ENCODE data around the gene ALX4.

ALX4 gene

GRCh38 chr11:44315947-44316658 lies 6.2 kb upstream of the ALX4 start:
- no peak for DNase-seq (ENCODE audit: low spot score)

- DNase-seq (ENCODE audit: low spot score), result no peak
These were observed 4.8 kb upstream of the ALX4 start for GRCh38 chr11:44314733-44315132.

- DNase-seq (ENCODE audit: low spot score), result no peak
These were observed 4.0 kb upstream of the ALX4 start for GRCh38 chr11:44313761-44314489.

DNA sequence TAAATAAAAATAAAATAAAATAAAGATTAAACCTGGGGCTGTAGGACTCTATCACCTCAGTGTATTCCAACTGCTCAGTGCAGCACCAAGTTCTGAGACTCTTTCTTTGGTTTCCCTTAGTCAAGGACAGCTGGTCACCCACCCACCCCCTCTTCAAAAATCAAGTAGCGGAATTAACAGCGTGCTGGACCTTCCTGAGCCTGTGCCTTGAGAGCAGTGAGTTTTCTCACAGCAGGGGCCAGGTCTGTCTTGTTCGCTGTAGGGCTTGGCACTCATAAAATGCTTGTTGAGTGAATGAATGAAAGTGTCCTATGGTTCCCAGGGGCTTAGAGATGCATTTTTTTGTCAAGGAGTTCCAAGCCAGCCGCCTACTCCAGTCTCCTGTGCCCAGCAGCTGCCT lies 2.9 kb upstream of the ALX4 start:
- DNase-seq (ENCODE audit: low spot score), result no peak

DNA sequence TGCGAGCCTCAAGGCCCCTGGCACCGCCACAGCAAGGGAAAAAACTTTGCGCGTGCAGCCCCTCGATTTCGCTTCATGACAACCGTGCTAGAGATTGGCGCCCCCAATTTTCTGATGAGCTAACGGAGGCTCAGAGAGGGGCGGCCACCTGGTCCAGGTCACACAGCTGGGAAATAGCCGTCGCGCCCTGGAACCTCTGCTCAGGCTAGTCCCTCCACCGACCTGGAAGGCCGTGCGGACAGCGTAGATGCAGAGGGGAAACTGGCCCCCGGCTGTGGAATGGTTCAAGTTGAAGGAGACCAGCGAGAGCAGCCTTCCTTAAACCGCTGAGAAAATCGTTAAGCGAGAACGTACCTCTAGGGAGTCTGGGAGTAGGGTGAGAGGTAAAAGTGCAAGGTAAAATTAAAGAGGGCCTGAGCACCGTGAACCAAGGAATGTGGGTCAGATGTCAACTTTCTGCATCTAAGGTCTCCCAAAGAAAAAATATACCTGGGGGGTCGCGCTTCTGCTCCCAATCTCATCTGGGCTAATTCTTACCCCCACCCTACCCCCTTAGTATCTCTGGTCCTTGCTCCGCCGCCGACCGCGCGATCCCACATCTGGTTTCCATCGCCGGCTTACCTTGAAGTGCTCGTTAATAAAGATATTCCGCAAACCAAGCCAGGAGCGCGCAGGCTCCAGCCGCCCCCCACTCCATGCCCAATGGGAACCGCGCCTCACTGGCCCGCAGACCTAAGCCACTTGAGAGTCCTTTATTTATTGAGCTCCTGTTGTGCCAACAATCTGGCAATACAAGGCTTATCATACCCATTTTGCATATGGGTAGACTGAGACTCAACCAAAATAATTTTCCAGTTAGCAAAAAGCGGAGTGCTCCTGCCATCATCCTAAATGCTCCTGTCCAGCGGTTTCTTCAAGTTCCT lies 1.7 kb upstream of the ALX4 start:
- DNase-seq (ENCODE audit: low spot score), result no peak

DNA sequence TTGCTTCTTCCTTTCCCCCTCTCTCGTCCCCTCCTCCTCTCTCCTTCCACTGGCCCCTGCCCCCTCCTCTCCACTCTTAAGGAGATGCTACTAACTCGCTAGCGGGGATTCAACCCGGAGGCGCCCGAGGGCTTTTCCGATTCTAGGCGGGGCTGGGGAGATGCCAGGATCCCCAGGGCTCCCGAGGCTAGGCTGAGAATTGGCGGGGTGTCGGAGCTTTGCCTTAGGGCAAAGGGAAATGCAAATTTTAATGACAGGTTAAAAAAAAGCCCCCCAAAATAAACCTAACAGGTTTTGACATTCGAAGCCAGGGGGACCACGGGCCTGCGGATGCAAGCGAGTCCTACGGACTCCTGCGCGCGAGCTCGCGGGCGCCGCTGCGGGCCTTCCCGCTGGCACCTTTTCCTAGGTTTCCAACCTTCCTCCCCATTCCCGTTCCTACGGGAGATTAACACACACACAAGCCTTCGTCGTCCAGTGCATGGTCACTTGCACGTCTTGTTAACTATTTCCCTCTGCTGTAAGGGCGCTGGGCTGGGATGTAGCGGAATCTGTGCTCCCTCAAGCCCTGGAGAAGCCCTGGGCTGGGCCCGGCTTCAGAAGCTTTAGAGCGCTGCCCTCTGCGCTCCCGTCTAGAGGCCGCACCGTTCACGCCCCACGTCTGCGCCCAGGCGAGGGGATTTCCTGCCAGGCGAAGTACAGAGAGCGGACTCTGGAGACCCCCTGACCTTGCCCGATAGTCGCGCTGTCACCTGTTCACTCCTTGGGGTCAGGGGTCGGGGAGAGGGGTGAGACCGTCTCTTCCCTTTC lies 729 bp upstream of the ALX4 start:
- no peak for DNase-seq (ENCODE audit: low spot score)

- no peak for DNase-seq (ENCODE audit: low spot score)
These were observed 195 bp upstream of the ALX4 start for GRCh38 chr11:44310206-44310462.

DNA sequence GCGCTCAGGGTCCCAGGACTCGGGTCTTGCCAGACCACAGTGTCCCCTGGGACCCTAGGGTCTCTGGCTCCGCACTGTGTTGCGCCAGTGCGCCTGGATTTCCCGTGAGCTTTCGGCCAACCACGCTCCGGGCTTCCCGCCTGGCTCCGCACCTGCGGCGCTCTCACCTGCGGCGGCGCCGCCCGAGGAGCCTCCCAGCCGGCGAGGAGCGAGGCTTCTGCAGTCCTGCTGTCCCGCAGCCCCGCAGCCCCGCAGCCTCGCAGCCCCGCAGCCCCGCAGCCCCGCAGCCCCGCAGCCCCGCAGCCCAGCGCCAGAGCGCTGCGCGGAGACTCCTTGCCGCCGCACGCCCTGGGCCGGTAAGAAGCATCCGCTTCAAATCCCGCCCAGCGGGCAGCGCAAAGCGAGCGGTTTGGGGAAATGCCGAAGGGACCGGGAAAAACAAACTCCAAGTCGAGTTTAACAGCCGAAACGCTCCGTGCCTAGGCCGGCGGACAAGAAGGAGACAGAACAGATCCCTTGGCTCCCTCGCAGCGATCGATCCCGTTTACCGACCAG lies 939 bp downstream of the ALX4 start:
- DNase-seq (ENCODE audit: low spot score), result no peak

DNA sequence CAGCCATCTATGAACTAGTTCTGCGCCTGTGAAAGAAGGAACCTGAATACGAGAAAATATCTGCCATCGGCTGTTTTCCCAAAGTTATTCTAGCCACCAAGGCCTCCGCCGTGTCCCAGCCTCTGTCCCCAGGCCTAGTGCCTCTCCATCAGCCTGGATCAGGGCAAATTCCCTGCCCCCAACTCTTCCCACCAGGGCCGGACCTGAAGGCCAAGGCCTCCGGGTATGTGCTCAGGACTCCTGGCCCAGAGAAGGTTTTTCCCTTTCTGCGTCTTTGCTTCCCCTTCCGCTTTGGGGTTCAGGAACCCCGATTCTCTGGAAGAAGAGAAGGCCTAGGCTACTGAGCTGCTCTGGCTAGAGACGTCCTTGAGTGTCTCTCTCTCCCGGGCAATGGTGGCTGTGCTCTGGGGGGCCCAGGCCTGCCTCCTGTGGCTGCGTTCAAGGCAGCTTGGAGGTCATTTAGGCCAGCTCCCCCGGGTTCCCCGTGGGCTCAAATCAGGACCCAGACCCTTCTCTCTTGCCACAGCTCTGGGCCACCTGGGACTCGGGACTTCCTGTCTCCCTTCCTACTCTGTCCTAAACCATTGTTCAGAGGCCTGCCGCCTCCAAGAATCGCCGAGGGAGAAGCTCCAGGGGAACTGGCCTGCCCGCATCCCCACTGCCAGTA lies 1.6 kb downstream of the ALX4 start:
- no peak for DNase-seq (ENCODE audit: low spot score)

GRCh38 chr11:44307340-44308099 lies 2.4 kb downstream of the ALX4 start:
- DNase-seq (ENCODE audit: low spot score), result no peak

DNA sequence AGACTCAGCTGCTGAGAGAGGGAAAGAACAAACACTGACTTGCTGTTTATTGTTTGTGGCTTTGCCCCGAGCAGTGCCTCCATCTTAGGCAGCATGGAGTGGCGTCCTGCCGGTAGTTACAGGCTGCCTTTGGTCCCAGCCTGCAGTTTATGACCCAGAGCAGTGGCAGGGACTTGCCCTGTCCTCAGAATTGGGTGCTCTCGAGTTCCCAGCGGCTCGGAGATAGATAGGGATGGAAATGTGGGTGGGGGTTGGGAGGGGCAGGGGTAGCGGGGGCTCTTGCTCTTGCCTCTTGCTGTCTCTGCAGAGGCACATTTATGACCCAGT lies 3.1 kb downstream of the ALX4 start:
- no peak for DNase-seq (ENCODE audit: low spot score)

- DNase-seq (ENCODE audit: low spot score), result no peak
These were observed 3.7 kb downstream of the ALX4 start for GRCh38 chr11:44306052-44306917.

GRCh38 chr11:44305470-44306051 lies 4.4 kb downstream of the ALX4 start:
- DNase-seq (ENCODE audit: low spot score), result no peak

DNA sequence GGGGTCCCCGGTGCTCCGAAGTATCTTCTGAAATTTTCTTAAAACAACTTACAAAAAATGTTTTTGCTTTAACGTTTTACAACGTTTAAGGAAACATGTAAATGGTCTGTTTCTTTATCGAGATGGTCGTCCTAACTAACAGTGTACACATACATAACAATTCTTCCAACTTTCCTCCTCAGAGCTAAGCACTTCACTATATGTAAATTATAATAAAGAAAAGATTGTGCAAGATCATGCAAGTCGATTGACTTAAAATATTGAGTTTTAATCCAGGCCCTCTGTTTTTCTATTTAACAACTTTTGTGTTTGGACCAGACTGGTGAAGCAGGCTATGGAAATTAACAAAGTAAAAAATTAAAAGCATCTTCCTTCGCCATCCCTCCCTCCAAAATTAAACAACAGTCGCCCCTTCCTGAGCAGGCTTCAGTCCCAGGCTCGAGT lies 4.9 kb downstream of the ALX4 start:
- no peak for DNase-seq (ENCODE audit: low spot score)

DNA sequence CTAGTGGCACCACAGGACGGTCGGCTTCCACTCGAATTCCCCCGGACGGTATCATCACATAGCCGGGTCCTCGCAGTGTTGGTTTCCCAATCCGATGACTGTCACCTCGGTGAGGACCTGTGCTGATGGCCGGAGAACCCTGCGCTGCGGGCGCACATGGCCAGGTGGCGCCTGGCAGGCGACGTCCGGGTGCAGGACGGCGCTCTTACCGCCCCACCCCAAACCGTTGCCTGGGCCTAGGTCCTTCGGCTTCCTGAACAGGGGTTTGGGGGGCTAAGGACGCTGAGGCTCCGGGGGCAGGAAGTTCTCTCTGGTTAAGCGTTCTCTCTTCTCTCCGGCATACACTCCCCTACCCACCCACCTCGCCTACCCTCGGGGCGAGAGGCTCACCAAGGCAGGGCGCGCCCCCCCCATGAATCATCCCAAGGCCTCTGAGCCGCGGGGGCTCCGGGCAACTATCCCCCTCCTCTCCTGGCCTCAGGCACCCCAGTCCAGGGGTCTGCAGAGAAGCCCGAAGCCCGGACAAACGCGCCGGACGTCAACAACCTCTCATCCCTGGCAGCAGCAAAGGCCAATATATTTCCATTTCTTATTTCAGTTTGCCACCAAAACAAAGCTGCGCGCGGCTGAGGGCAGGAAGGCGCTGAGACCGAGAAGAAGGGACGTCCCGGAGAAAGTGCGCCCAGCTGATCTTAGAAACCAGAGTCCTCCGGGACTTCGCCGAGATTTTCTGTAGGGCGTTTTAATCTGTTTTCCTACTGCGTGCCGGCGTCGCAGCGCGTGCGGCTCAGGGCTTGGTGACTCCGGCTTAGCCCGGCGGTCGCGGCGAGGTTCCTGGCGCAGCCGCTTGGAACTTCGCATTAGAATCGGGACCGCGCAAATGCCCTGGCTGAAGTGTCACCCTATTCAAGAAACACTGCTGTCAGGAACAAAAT lies 5.6 kb downstream of the ALX4 start:
- no peak for DNase-seq (ENCODE audit: low spot score)

- DNase-seq (ENCODE audit: low spot score), result no peak
These were observed 6.5 kb downstream of the ALX4 start for GRCh38 chr11:44303401-44303938.

DNA sequence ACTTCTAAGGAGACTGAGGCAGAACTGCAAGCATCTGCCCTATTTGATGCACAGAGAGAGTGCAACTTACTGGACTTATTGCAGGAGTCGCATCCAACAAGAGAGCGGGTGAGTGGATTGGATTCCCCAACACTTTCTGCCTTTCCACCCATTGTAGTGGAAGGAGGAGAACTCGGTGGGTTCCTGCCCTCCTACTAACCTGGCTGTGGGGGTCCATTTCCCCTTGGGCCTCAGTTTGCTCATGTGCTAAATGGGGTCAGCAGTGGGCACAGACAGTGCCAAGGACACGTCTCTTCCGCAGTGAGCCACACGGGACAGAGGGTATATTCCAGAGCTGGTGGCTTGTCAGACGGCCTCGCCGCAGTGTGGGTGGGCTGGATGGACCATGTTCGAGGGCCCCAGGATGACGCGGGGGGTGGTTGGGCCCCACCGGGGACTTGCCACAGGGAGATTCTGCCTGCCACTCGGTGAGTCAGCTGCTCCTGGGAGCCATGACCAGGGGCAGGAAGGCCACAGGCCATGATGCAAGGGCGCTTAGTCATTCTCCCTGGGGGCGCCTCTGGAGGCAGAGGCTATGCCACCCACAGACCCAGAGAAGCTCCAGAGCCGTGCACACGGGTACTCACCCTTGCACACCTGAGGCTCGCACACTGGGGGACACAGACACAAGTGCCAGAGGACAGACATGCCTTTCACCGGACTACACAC lies 8.2 kb downstream of the ALX4 start:
- DNase-seq (ENCODE audit: low spot score), result no peak
